H1 (cell line): Measurements from ENCODE around the gene GNS. TPM values are rescaled to one million over a fixed set of nuclear protein-coding genes. Genes with fewer than 3 reads are reported as not detected.

Source experiments
- CTCF ChIA-PET: fragments of 300-600 bp; sonication (Branson Sonifier 250); formaldehyde crosslinking; loops from one replicate; lab custom pipeline; 2021; ENCODE audit not compliant: partially characterized antibody; lab: Charles Lee
- POLR2A ChIA-PET: fragments of 300-600 bp; sonication (Branson Sonifier 250); formaldehyde crosslinking; loops from one replicate; lab custom pipeline; 2021; ENCODE audit warnings: inconsistent platforms; ENCODE audit not compliant: partially characterized antibody; lab: Charles Lee
- DNase-seq, 2 experiments: peaks; one replicate each; pipeline versions ENCODE4 v3.0.0 to v3.0.0-alpha.2; 2010 to 2022; ENCODE audit warnings: low spot score in 2 of 2, low read depth in 1 of 2, mixed read lengths in 1 of 2
- FAIRE-seq: peaks from 2 replicates; lab custom pipeline; 2011; peaks lifted over from hg19 to GRCh38; lab: Jason Lieb, UNC
- H2AFZ ChIP-seq: 2 replicates; pipeline ENCODE4 v1.8.1; 2012; ENCODE audit warnings: low read length, inconsistent platforms
- H2AK5ac ChIP-seq: 2 replicates; pipeline ENCODE4 v1.6.1; 2013; ENCODE audit warnings: low read depth, low read length
- H2BK120ac ChIP-seq: replicated peaks from 2 replicates; pipeline ENCODE3; 2013; ENCODE audit warnings: low read depth, low read length, inconsistent platforms
- H2BK12ac ChIP-seq: 2 replicates; pipeline ENCODE4 v1.6.1; 2013; ENCODE audit warnings: low read depth, low read length
- H2BK15ac ChIP-seq: 2 replicates; pipeline ENCODE4 v1.6.1; 2013; ENCODE audit warnings: low read length
- H2BK20ac ChIP-seq: 2 replicates; pipeline ENCODE4 v1.6.1; 2013; ENCODE audit warnings: low read length
- H2BK5ac ChIP-seq: 2 replicates; pipeline ENCODE4 v1.6.1; 2013; ENCODE audit warnings: low read depth, low read length
- H3K14ac ChIP-seq: 2 replicates; pipeline ENCODE4 v1.6.1; 2013; ENCODE audit warnings: inconsistent platforms; ENCODE audit not compliant: insufficient read length
- H3K18ac ChIP-seq: 2 replicates; pipeline ENCODE4 v1.6.1; 2013; ENCODE audit warnings: low read length; ENCODE audit errors: extremely low read depth
- H3K23ac ChIP-seq: 2 replicates; pipeline ENCODE4 v1.6.1; 2013; ENCODE audit warnings: inconsistent platforms; ENCODE audit not compliant: insufficient read length
- H3K23me2 ChIP-seq: 2 replicates; pipeline ENCODE4 v1.6.1; 2013; ENCODE audit warnings: low read depth, low read length
- H3K27ac ChIP-seq: 2 replicates; pipeline ENCODE4 v1.6.1; 2011; ENCODE audit warnings: low read depth, low read length, inconsistent platforms
- H3K27me3 ChIP-seq, 4 experiments: replicated peaks in 1 of 4; 1 replicate in 1 of 4; 2 replicates in 3 of 4; pipeline versions ENCODE4 v1.6.1 to v1.8.1; 2011 to 2013; ENCODE audit warnings: low read length in 3 of 4, mild to moderate bottlenecking in 3 of 4, inconsistent platforms in 2 of 4, mixed read lengths in 2 of 4, moderate library complexity in 1 of 4; ENCODE audit not compliant: control insufficient read depth in 3 of 4, insufficient read depth in 3 of 4; ENCODE audit errors: extremely low read depth in 1 of 4
- H3K36me3 ChIP-seq, 4 experiments: 2 replicates each; pipeline versions ENCODE4 v1.6.1 to v1.8.1; 2011 to 2013; ENCODE audit warnings: mild to moderate bottlenecking in 4 of 4, low read length in 3 of 4, moderate library complexity in 2 of 4, control low read depth in 1 of 4, inconsistent platforms in 1 of 4; ENCODE audit not compliant: insufficient read depth in 4 of 4, control insufficient read depth in 2 of 4
- H3K4ac ChIP-seq: replicated peaks from 2 replicates; pipeline ENCODE3; 2013; ENCODE audit warnings: low read length, low read depth, mixed read lengths, inconsistent platforms; ENCODE audit not compliant: insufficient read length
- H3K4me1 ChIP-seq, 4 experiments: replicated peaks in 1 of 4; 1 replicate in 1 of 4; 2 replicates in 3 of 4; pipeline versions ENCODE4 v1.6.1 to v1.8.1; 2011 to 2013; ENCODE audit warnings: low read length in 3 of 4, inconsistent platforms in 2 of 4, mixed read lengths in 1 of 4; ENCODE audit not compliant: insufficient read depth in 4 of 4, control insufficient read depth in 3 of 4
- H3K4me2 ChIP-seq, 2 experiments: 2 replicates each; pipeline versions ENCODE4 v1.6.1 to v1.8.1; 2011 to 2013; ENCODE audit warnings: low read depth in 2 of 2, low read length in 2 of 2, control low read depth in 1 of 2, inconsistent platforms in 1 of 2, mild to moderate bottlenecking in 1 of 2; ENCODE audit not compliant: insufficient read depth in 1 of 2
- H3K4me3 ChIP-seq, 4 experiments: fragments of 200-600, 300-600 bp in 1 of 4; sonication (generic), shearing (Covaris generic), sonication (Bioruptor Twin) in 1 of 4; 2 replicates each; pipeline versions ENCODE4 v1.5.1 to v1.8.1; 2011 to 2016; ENCODE audit warnings: low read length in 4 of 4, low read depth in 3 of 4, control low read depth in 2 of 4, inconsistent platforms in 2 of 4, mild to moderate bottlenecking in 2 of 4, mixed read lengths in 1 of 4, moderate library complexity in 1 of 4; ENCODE audit not compliant: insufficient read depth in 2 of 4; ENCODE audit errors: extremely low read depth in 1 of 4
- H3K56ac ChIP-seq: replicated peaks from 2 replicates; pipeline ENCODE3; 2013; ENCODE audit warnings: low read depth, mild to moderate bottlenecking, mixed read lengths, low read length, inconsistent platforms; ENCODE audit not compliant: insufficient read length
- H3K79me1 ChIP-seq: 2 replicates; pipeline ENCODE4 v1.6.1; 2013; ENCODE audit warnings: low read depth, low read length, control low read depth
- H3K79me2 ChIP-seq, 2 experiments: 2 replicates each; pipeline versions ENCODE4 v1.6.1 to v1.8.1; 2012 to 2013; ENCODE audit warnings: low read length in 2 of 2, mild to moderate bottlenecking in 2 of 2, inconsistent platforms in 1 of 2; ENCODE audit not compliant: insufficient read depth in 2 of 2, control insufficient read depth in 1 of 2
- H3K9ac ChIP-seq, 4 experiments: replicated peaks in 1 of 4; 1 replicate in 1 of 4; 2 replicates in 3 of 4; pipeline versions ENCODE4 v1.6.1 to v1.8.1; 2011 to 2013; ENCODE audit warnings: low read depth in 3 of 4, low read length in 3 of 4, control low read depth in 2 of 4, mild to moderate bottlenecking in 2 of 4, moderate library complexity in 2 of 4, inconsistent platforms in 1 of 4; ENCODE audit errors: extremely low read depth in 1 of 4
- H3K9me3 ChIP-seq, 2 experiments: 2 replicates each; pipeline versions ENCODE4 v1.6.1 to v1.8.1; 2012 to 2013; ENCODE audit warnings: mild to moderate bottlenecking in 2 of 2, moderate library complexity in 2 of 2, control low read depth in 1 of 2, inconsistent platforms in 1 of 2, low read depth in 1 of 2, low read length in 1 of 2, mixed read lengths in 1 of 2; ENCODE audit not compliant: insufficient read depth in 2 of 2
- H4K20me1 ChIP-seq, 2 experiments: replicated peaks in 1 of 2; 2 replicates each; pipeline versions ENCODE3 to v1.8.1; 2011 to 2013; ENCODE audit warnings: inconsistent platforms in 2 of 2, low read length in 2 of 2, mild to moderate bottlenecking in 1 of 2; ENCODE audit not compliant: insufficient read depth in 2 of 2, control insufficient read depth in 1 of 2
- H4K5ac ChIP-seq: 2 replicates; pipeline ENCODE4 v1.6.1; 2013; ENCODE audit warnings: low read length, low read depth, mixed read lengths, inconsistent platforms; ENCODE audit not compliant: insufficient read length
- H4K8ac ChIP-seq: 2 replicates; pipeline ENCODE4 v1.8.0; 2013; ENCODE audit warnings: mild to moderate bottlenecking, moderate library complexity, low read length, inconsistent platforms; ENCODE audit not compliant: insufficient read depth; ENCODE audit errors: extremely low read depth
- H4K91ac ChIP-seq: replicated peaks from 2 replicates; pipeline ENCODE3; 2013; ENCODE audit warnings: low read length, mixed read lengths, inconsistent platforms; ENCODE audit not compliant: insufficient read length
- CBX8 ChIP-seq: fragments of 300-800, 300-1000 bp; sonication (generic); IDR thresholded peaks from 2 replicates; pipeline ENCODE4 v1.7.1; 2016; ENCODE audit warnings: low read depth, low read length, borderline replicate concordance
- CHD1 ChIP-seq: IDR thresholded peaks from 2 replicates; pipeline ENCODE4 v1.6.1; 2012; ENCODE audit warnings: low read depth, low read length, improper control_type of control experiment
- HDAC6 ChIP-seq: IDR thresholded peaks from one replicate; pipeline ENCODE4 v1.7.1; 2012; ENCODE audit warnings: low read depth, mild to moderate bottlenecking, inconsistent platforms, low read length, moderate library complexity
- MAFK ChIP-seq: IDR thresholded peaks from 2 replicates; pipeline ENCODE4 v1.6.1; 2012; ENCODE audit warnings: low read depth, mild to moderate bottlenecking, improper control_type of control experiment, low read length
- NANOG ChIP-seq: IDR thresholded peaks from 2 replicates; pipeline ENCODE4 v1.6.1; 2011; ENCODE audit warnings: low read length, low read depth, mild to moderate bottlenecking, inconsistent platforms; ENCODE audit not compliant: insufficient read depth, poor library complexity, severe bottlenecking
- POLR2A ChIP-seq, 2 experiments: IDR thresholded peaks; 1 replicate in 1 of 2; 2 replicates in 1 of 2; pipeline ENCODE4 v1.6.1; 2011; ENCODE audit warnings: low read depth in 2 of 2, low read length in 2 of 2, mild to moderate bottlenecking in 2 of 2; ENCODE audit errors: control extremely low read depth in 1 of 2
- RFX5 ChIP-seq: IDR thresholded peaks from 2 replicates; pipeline ENCODE4 v1.6.1; 2011; ENCODE audit warnings: low read depth, low read length, improper control_type of control experiment, borderline replicate concordance
- RNF2 ChIP-seq: fragments of 200-900, 300-1000 bp; sonication (generic); IDR thresholded peaks from 2 replicates; pipeline ENCODE4 v1.7.1; 2016; ENCODE audit warnings: borderline replicate concordance, low read depth, mild to moderate bottlenecking, antibody characterized with exemption, low read length; ENCODE audit not compliant: poor library complexity, severe bottlenecking; ENCODE audit errors: missing control alignments
- SP4 ChIP-seq: IDR thresholded peaks from 2 replicates; pipeline ENCODE4 v1.6.1; 2012; ENCODE audit warnings: low read length, inconsistent platforms
- ZNF274 ChIP-seq: IDR thresholded peaks from 2 replicates; pipeline ENCODE4 v1.7.0; 2012; ENCODE audit warnings: low read length, borderline replicate concordance; ENCODE audit errors: extremely low read depth
- WGBS, 2 experiments: shearing (Covaris generic) in 1 of 2; methylation state at CpG; one replicate each; pipeline versions ENCODE4 v1.1.6 to v1.1.7; 2013 to 2015; ENCODE audit warnings: low lambda C conversion rate in 2 of 2, mixed read lengths in 2 of 2, inconsistent platforms in 1 of 2, low coverage in 1 of 2, missing lambda C conversion rate in 1 of 2; ENCODE audit not compliant: insufficient replicate concordance in 2 of 2, insufficient coverage in 1 of 2, insufficient read length in 1 of 2; ENCODE audit errors: extremely low coverage in 1 of 2, missing lambda C conversion rate in 1 of 2; 5-methylcytosine and 5-hydroxymethylcytosine counted together
- polyA plus RNA-seq, 7 experiments: library from polyadenylated mRNA; depleted of rRNA in 3 of 7; stranded (reverse) in 5 of 7; unstranded in 2 of 7; fragments of >200 nt in 5 of 7; fragments of 200-250 nt in 2 of 7; gene quantifications; 1 replicate in 5 of 7; 2 replicates in 1 of 7; 4 replicates in 1 of 7; pipeline versions ENCODE4 v1.2.1 to v1.2.3, GENCODE V29; 2011 to 2013; ENCODE audit warnings: missing spikeins in 2 of 7, mixed read lengths in 2 of 7
- total RNA-seq: library from RNA; stranded (reverse); fragmentation: NEBNext Ultra II Directional; extraction: Animal tissue kit (Norgen Biotek cat#: 25700); gene quantifications from 2 replicates; pipeline ENCODE4 v1.2.1, GENCODE V29; 2021
- TF ChIP-seq, protein P1 (sequence below), 3 experiments: IDR thresholded peaks; 1 replicate in 2 of 3; 2 replicates in 1 of 3; pipeline versions ENCODE4 v1.5.1 to v1.6.1; 2011; ENCODE audit warnings: low read length in 3 of 3, mild to moderate bottlenecking in 3 of 3, inconsistent platforms in 2 of 3, low read depth in 1 of 3, moderate library complexity in 1 of 3; ENCODE audit not compliant: insufficient read depth in 1 of 3; ENCODE audit errors: control extremely low read depth in 1 of 3

Gene GNS
- total and polyA plus RNA-seq, 2 of the 8 experiments (the other 6 are each of a cell fraction or from before 2014, with no cell fraction given), result 16.0 to 28.5 TPM

GRCh38 chr12:64745980-64746379 is 13.2 kb downstream of the GNS start:
- no peak for FAIRE-seq

More at GRCh38 chr12:64745980-64746379, 13.2 kb downstream of the GNS start:
- no peak overlapping the region for H2BK15ac ChIP-seq
- H3K79me1 ChIP-seq, result no peaks in the 10 kb centered on the region
- CTCF ChIA-PET, result interaction anchor here (0.8 to 0.9 kb wide), 3 partner anchors 10 to 51 kb away, joined by 3 read pairs; no protein-coding TSS in a partner anchor
- no peak overlapping the region for H3K23ac ChIP-seq
- H4K20me1 ChIP-seq, result peaks cover 0 to 2% of the 10 kb centered on the region in 2 experiments
- no peaks in the 10 kb centered on the region for H3K4me1 ChIP-seq
- no peak overlapping the region for H3K27ac ChIP-seq
- H3K27me3 ChIP-seq, result no peaks in the 10 kb centered on the region
- H3K9ac ChIP-seq, result no peak overlapping the region
- H3K14ac ChIP-seq, result no peak overlapping the region
- no peak overlapping the region for H3K4me3 ChIP-seq
- peaks cover 5 to 59% (median 24%) of the 10 kb centered on the region in 4 experiments for H3K36me3 ChIP-seq
- no peak overlapping the region for H4K8ac ChIP-seq
- no peaks in the 10 kb centered on the region for H3K23me2 ChIP-seq
- TF ChIP-seq HDAC6 (no peak), NANOG (no peak), MAFK (no peak), SP4 (no peak), RFX5 (no peak), CHD1 (no peak), ZNF274 (no peak), CBX8 (no peak), POLR2A (IDR thresholded peaks at IDR 0.05; ENCODE audit: control extremely low read depth in 1 of 2, low read depth in 2 of 2, low read length in 2 of 2) (no peak), RNF2 (no peak)
- TF ChIP-seq, protein P1, sequence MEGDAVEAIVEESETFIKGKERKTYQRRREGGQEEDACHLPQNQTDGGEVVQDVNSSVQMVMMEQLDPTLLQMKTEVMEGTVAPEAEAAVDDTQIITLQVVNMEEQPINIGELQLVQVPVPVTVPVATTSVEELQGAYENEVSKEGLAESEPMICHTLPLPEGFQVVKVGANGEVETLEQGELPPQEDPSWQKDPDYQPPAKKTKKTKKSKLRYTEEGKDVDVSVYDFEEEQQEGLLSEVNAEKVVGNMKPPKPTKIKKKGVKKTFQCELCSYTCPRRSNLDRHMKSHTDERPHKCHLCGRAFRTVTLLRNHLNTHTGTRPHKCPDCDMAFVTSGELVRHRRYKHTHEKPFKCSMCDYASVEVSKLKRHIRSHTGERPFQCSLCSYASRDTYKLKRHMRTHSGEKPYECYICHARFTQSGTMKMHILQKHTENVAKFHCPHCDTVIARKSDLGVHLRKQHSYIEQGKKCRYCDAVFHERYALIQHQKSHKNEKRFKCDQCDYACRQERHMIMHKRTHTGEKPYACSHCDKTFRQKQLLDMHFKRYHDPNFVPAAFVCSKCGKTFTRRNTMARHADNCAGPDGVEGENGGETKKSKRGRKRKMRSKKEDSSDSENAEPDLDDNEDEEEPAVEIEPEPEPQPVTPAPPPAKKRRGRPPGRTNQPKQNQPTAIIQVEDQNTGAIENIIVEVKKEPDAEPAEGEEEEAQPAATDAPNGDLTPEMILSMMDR (IDR thresholded peaks at IDR 0.05; ENCODE audit: control extremely low read depth in 1 of 3, insufficient read depth in 1 of 3, low read depth in 1 of 3, low read length in 3 of 3), result no peak
- TF ChIP-seq, all 59 proteins: peak for 0
- Histone ChIP-seq H2BK12ac (no peak overlapping the region), H2AK5ac (no peak overlapping the region), H3K56ac (no peak overlapping the region), H4K91ac (no peak overlapping the region), H3K9me3 (no peaks in the 10 kb centered on the region), H3K4ac (no peak overlapping the region), H2AFZ (no peak overlapping the region), H3K79me2 (no peaks in the 10 kb centered on the region), H4K5ac (no peak overlapping the region), H2BK20ac (no peak overlapping the region), H3K18ac (no peak overlapping the region), H3K4me2 (no peak overlapping the region), H2BK120ac (no peak overlapping the region), H2BK5ac (no peak overlapping the region)
- no peak for DNase-seq
- POLR2A ChIA-PET, result no interaction called here
- WGBS, 2 experiments, result 98% methylated on average over 2 of the region's 2 CpGs; no CpG with 5 or more reads in 1 of the 2 experiments
